NOMO-1 treated with DMSO at 0.1 percent for 48 hours (cell line): Measurements from ENCODE around the gene RNLS.
A peak's percentile ranks its signal among the peaks of the same experiment; 100 is the strongest.
"Not testable (repeated sequence)": the region's sequence is repeated elsewhere in the genome, so short reads cannot be mapped to it uniquely, and the experiment has no call there.

Experiments
- DNase-seq: peaks from one replicate; lab custom pipeline; 2025; ENCODE audit not compliant: unreplicated experiment; lab: John Stamatoyannopoulos, UW

Gene RNLS

DNA sequence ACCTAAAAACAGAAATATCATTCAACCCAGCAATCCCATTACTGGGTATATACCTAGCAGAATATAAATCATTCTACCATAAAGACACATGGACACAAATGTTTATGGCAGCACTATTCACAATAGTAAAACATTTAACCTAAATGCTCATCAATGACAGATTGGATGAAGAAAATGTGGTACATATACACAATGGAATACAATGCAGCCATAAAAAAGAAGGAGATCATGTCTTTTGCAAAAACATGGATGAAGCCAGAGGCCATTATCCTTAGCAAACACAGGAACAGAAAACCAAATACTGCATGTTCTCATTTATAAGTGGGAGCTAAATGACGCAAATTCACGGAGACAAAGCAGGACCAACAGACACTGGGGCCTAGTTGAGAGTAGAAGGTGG is 96.3 kb downstream of the RNLS start:
- not testable (repeated sequence) for DNase-seq

DNA sequence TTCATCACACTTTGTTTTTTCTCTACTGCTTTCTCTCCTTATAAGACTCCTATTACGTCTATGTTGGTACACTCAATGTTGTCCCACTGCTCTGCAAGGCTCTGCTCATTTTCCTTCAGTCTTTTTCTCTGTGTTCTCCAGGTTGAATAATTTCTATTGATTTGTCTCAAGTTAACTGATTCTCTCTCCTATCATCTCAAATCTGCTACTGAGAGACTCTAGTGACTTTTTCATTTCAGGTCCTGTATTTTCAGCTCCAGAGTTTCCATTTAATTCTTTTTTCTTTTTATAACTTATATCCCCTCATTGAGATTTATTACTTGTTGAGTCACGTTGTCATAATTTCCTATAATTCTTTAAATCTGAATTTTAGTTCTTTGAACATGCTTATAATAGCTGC is 100.9 kb downstream of the RNLS start:
- DNase-seq = no peak

DNA sequence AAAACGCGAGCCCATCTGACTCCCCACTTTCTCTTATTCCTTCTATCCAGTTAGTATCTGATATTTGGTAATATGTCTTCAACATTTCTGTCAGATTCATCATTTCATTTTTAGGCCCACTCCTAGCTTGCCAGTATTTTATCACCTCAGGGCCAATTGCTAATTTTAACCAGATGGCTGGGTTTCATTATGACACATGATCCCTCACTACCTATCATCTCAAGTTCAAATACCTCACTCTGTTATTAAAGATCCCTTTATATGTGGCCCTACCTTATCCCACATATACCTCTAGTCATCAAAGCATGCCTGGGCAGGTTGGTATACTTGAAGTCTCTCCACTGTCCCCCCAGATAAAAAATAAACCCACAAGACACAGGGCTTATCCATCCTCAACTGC is 104.9 kb downstream of the RNLS start:
- DNase-seq = no peak

DNA sequence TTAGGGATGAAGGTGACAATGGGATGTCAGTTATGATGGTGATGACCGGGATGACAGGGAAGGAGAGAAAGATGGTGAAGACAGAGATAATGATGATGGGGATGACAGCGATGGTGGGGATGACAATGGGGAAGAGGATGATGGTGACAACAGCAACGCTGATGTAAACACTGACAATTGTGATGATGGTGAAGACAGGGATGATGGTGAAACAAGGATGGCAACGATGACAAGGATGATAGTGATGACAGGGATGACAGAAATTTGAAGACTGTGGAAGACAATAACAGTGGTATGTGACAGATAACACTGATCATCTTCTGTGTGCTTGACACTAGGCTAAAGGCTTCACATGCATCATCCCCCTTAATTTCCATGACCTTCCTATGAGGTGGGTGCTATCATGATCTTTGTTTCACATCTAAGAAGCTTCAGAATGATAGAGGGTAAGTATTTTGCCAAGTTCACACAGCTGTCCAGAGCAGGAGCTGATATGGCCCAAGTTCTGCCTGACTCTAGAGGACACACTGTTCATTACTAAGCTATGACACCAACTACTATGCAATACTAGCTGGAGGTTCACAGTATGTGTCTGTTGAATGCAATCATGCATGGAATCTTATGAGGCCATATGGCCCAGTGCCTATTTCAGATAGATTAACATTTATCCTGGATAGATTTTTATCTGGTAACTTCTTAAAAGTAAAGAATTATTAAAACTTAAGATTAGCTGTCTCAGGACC is 105.6 kb downstream of the RNLS start:
- DNase-seq = no peak

DNA sequence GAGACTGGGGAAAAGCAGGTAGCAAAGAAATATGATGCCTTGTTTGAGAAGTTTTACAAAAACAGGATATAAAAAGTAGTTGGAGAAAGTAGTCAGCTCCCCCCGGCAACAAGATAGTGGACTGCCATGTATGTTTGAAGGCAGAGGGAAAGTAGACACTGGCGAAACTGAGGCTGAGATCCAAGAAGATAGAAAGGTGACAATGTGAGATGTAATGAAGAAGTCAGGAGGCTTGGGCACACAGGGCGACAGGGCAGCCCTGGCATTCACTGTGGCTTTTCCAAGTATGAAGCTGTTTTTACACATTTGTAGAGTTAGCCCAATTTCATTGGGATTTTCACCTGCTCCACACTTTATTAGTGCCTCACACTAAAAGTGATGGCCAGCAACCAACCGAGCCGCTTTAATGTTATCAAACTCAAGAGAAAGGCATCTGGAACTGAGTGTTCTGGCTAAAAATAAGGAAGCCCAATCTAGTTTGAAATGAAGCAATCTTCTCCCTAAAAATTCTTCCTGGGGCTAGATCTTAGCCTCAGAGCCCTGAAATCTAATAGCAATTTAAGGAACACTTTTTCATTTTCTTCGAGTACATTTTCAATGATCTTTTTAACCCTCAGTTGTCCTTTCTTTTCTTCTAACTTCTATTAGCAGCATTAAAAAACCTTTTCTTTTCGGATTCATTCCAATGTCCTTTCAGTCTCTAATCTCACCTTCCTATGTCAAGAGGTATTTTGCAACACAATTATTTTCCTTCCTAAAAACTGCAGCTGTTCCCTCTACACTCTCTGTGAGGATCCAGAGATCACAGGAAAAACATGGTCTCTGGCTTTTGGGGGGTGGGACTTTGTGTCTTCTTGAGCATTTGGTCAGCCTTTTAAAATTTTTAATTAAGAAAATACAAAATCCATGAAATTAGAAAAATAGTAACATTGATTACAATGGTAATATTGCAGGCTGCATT is 108.0 kb downstream of the RNLS start:
- no peak for DNase-seq

DNA sequence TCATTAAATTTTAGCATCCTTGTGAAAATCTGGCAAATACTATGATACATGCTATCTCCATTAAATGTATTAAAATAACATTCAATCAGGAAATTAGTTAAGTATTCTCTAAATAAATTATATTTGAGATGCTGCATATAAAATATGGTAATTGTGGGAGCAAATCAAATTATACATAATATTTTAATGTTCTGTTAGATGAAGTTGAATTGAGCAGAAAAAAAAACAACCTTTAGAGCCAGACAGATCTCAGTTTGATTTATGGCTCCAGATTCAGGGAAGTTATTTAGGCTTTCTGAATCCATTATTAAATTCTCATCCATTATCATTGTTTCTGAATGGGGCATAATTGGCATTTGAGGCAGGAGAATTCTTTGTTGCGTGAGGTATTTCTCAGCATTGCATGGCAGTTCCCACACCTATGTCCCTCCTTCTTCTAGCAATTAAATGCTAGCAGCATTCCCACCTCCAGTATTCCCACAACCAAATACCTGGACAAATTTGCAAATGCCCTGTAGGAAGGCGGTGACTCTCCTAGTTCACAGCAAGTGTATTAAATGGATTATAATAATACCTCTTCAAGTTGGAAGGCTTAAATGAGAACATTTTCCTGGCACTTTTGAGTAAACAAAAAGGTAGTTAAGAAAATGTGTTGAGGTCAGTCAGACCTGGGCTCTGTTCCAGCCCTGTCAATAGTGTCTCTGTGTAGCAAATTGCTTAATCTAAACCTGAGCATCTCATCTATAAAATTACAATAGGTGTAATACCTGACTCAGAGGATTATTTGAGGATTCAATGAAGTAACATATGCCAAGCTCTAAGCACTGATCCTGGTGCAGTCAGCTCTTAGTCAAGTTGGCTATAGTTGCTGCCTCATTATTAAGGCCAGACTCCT is 108.9 kb downstream of the RNLS start:
- DNase-seq = no peak

DNA sequence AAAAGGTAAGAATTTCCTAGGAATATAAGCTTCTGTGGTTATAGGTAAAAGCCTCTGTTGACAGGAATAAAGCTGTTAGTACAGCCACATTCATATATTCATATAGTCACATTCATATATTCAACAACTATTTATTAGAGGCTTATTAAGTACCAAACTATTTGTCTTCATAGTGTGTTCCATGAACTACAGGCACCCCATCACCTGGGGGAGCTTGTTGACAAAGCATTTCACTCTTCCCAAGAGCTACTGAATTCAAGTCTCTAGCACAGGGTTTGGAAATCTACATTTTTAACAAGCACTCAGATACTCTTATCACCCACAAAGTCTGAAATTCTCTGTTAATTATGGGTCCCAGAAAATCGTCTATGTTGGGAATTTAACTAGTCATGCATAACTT is 110.6 kb downstream of the RNLS start:
- peak; percentile 17 for DNase-seq

DNA sequence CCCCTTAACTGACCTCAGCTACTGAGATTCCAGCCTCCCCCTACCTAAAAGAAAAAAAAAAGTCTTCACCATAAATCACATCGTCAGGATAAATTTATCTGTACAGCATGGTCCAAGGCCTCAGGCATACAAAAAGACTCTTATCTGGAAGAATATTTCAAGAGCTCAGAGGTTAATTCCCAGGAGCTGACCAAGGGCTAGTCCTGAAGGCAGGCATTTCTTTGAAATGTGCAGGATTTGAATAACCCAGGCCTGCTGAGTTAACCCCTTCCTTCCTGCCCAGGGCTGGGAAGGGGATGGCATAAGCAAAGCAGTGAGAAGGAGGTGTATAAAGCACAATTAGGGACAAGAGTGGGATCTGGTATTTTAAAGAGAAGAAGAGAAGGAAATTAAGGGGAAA is 111.2 kb downstream of the RNLS start:
- DNase-seq = no peak

DNA sequence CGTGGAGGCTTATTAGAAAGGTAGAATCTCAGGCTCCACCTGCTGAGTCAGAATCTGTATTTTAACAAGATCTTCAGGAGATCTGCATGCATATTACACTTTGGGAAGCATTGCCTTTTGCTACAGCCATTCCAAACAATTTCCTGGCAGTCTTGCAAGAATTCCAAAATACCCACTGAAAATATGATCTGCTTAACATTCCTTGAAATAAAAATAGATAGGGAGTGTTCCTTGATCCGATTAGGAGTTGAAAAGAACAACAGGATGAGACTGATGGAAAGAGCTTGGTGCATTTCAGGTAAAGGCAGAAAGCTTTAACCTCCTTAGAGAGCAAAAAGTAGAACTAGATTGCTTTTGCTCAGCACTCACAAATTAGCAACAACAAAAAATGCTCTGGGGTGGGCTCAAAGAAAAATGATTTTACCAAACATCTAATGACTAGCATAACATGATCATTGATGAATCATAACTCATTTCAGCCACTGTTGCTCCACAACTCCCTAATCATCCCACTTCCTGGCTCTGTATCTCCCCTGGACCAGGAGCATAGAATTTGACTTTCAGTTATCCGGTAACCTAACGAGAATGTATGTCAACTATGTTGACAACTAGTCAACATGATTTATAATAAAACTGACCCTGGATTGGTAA is 115.2 kb downstream of the RNLS start:
- no peak for DNase-seq

DNA sequence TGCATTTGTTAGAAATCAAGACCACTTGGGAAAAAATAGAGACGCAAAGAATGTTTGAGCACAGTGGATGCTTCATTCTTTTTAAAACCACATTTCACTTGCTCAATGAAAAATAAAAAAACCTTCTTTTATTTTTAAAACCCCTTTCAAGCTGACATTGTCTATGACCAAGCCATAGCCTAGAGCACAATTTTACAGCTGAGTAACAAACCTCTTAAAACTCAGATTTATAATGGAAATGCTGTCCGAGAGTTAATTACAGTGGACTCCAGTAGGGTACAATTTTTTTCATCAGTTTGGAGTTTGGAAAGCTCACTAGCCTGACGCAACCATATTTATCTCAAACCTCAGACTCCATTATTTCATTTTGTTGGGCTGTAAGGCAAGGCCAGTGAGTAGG is 116.3 kb downstream of the RNLS start:
- DNase-seq = no peak

DNA sequence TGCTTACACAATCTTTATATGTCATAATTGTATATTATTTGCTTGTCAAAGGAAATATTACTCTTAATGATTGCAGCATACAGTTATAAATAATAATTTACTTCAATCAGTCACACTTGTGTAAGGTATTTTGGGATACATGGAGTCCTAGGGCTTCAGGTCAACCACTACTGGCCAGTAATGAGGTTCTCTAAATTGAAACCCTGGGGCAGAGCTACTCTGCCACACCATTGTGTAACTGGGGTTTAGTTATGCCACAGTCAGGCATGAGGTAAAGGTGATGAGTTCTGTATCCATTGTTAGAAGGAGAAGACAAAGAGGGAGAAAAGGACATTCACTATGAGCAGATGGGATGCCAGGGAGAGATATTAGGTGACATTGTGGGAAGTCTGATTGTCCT is 117.4 kb downstream of the RNLS start:
- no peak for DNase-seq

DNA sequence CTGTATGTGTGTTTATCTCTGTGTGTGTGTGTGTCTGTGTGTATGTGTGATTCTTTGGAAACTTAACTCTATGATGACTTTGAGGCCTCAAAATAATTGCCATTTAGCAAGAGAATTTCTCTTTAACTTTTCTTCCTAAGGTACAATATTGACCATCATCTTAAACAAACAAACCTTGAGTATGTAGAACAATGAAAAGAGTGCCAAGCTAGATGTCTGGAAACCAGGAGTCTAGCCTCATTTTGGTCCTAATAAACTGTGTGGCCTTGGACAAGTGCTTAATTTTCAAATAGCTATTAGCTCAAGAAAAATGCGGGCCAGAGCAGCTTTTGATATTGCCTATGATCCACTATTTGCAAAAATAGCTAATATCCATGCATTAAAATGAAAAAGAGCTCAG is 119.3 kb downstream of the RNLS start:
- DNase-seq = no peak

DNA sequence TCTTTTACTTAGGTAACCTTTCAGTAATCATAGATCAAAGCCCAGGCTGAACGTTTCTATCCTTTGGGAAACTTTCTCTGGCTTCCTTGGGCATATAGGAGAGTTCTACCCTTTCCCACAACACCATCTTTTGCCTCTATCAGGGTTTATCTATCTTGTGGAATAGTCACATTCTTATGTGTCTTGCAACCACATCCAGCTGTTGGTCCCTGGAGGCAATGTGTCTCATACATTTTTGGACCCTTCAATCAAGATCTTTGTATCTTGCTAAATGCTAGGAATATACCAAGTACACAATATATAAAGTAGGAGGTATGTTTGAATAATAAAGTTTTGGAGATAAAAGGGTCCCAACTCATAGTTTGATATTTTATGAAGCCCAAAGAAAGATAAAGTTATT is 121.7 kb downstream of the RNLS start:
- no peak for DNase-seq

DNA sequence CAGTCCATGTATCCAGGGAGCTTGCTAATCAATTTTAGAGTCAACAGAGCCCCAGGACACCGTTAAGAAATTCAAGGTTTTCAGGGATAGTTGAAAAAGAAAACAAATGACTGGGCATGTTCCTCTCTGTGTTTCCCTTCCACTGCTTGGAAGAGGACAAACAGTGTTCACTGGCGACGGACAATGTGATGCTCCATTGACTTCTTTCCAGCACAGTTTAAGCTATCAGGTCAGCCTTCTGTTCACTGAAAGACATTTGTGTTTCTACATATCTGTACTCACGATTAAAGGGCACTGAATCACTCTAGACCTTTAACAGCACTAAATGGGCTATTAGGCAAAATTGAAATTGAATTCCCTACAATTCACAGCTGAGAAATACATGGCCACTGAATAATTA is 123.6 kb downstream of the RNLS start:
- DNase-seq = no peak

DNA sequence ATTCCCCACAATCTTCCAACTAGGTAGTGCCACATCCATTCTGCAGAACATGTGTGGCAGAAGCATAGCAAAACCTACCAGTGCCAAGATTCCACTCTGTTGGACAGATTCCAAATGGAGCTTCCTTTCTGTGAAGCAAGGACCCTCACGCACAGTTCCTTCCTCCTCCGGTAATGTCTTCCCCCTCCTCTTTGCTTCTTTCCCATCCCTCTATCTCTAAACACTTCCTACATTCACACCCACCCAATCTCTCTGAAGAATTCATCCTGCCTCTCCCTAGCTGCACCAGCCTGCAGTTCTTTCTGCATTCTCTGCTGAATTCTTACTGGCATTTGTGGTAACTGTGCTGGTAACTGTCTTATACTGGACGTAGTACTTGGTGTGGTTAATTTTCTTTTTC is 124.9 kb downstream of the RNLS start:
- no peak for DNase-seq

DNA sequence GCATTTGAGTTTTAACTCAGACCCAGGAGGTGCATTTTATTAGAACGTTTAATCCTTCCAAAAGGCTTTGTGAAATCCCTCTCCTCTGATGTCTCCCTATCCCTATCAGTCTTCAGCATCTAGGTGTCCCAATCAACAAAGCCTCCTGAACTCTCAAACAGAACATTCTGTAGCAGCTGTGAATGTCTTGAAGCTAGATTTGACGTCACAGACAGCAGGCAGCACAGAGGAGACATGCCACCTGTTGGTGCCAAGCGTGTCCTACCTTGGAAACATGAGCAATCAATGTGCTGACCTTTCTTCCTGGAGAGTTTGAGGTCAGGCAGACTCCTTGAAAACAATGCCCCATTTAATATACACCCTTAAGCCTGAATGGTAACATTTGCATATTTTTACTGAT is 125.5 kb downstream of the RNLS start:
- DNase-seq = no peak

DNA sequence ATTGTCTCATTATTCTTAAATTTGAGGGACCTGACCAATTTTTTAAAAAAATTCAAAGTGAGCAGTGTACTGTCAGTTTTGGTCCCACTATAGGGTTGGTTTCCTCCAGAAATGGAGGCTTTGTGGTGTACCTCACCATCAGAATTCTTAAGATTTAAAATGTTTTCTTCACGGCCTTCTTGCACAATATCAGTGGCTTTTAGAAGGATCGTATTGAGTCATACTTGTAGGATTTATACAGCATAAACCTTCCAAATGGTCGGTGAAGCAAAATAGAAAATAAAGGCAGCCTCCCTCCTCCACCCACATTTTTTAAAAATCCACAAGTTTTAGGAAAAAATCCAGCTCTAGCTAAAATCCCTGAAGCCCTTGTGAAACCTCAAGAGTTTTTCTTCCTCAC is 126.4 kb downstream of the RNLS start:
- peak; percentile 77 for DNase-seq

DNA sequence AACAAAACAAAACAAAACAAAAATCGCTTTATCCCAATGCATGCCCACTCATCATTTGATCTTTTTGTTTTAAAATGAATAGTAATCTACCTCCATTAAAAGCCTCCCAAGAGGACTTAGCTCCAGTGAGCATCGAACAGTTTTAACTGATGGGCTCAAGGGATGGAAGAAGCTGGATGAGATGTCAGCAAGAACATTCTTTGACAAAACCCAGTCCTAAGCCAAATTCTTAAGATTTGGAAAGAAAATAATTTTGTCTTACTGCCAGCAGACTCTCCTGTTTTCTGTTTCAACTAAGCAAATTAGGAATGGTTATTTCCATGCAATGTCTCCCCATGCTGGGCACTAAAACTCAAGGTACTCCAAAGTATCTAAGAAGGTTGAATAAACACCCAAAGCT is 127.3 kb downstream of the RNLS start:
- no peak for DNase-seq

DNA sequence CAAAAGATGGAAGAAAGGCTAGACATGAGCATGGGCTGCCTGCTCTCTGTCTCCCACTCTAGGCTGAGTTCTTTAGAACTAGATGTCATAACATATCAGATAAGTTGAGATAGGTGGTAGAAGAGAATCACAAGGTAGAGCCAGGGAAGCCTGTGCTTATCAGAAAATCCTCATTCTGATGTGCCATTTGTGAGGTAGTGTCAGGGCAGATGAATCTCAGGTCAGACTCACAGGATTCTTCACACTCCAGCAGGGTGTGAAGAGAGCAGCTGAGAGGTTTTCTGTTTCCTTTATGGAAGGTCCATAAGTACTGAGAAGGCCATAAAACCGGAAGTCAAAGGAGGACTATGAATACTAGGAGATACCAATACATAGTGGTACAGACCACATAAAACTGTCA is 132.9 kb downstream of the RNLS start:
- no peak for DNase-seq

DNA sequence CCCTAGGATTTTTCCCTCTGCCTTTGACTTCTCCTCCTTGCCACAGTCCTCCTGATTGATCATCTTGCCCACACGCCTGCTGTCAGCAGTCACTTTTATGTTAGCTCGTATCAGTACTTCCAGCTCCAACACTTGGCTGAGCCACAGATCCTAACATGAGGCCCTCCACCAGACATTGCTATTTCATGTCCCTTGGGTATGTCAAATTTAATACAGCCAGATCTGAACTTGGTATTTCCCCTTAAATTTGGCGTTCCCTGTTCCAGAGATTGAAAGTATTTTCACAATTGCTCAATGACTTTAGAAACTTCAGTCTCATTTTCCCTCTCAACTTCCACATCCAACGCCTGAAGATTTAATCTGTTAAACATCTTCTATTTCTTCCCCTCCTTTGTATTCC is 140.4 kb downstream of the RNLS start:
- peak; percentile 26 for DNase-seq

DNA sequence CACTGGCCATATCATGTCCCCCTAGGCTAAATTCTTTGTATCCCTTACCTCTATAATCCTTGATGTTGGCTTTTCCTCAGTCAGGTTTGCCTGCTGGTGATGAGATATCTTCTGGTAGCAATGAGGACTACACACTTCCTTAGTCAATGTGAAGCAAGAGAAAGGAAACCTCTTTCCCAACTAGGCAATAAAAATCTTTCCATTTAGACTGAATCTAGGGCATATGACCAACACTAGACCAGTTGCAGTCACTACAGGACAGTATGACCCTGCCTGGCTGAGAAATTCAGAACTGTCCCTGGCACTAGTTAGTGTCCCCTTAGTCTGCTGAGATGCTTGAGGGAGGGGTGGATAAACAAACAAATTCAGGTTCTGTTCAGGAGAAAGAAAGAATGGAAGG is 142.6 kb downstream of the RNLS start:
- DNase-seq = peak; percentile 45
